Activated T-cell treated with anti-CD3 and anti-CD28 coated beads, Interleukin-2, amount 50 U/mL, for 72 hours (primary cell): ENCODE measurements around the gene SPOUT1. TPM values are rescaled to one million over a fixed set of nuclear protein-coding genes. Genes with fewer than 3 reads are reported as not detected.
"Not testable (repeated sequence)": the region's sequence is repeated elsewhere in the genome, so short reads cannot be mapped to it uniquely, and the experiment has no call there.

ENCODE experiments used
- ATAC-seq, 2 donors: fragments of 150-1000 bp; cut with Tn5 transposase; replicated peaks in 1 of 2; 2 replicates each; pipeline ENCODE4 v1.10.0; 2021; ENCODE audit warnings: moderate library complexity in 2 of 2, mild to moderate bottlenecking in 1 of 2
- DNase-seq, 2 donors: peaks; one replicate each; pipeline ENCODE4 v3.0.0; 2021 to 2022; ENCODE audit warnings: mixed read lengths in 1 of 2
- H3K27ac Mint-ChIP-seq: one replicate; pipeline ENCODE4 v1.8.0; 2022; ENCODE audit warnings: mild to moderate bottlenecking, moderate library complexity, mixed read lengths
- H3K27me3 Mint-ChIP-seq: one replicate; pipeline ENCODE4 v1.8.0; 2022; ENCODE audit warnings: low read depth, mixed read lengths
- H3K36me3 Mint-ChIP-seq, 2 donors: one replicate each; pipeline ENCODE4 v1.8.0; 2022; ENCODE audit warnings: mixed read lengths in 2 of 2, mild to moderate bottlenecking in 1 of 2; ENCODE audit not compliant: insufficient read depth in 2 of 2
- H3K4me1 Mint-ChIP-seq: one replicate; pipeline ENCODE4 v1.8.0; 2022; ENCODE audit warnings: low read depth, mixed read lengths
- H3K4me3 Mint-ChIP-seq, 2 donors: one replicate each; pipeline ENCODE4 v1.8.0; 2022; ENCODE audit warnings: mild to moderate bottlenecking in 2 of 2, mixed read lengths in 2 of 2, moderate library complexity in 2 of 2
- H3K9me3 Mint-ChIP-seq, 2 donors: one replicate each; pipeline ENCODE4 v1.8.0; 2022; ENCODE audit warnings: mixed read lengths in 2 of 2
- total RNA-seq, 2 donors: library from RNA; stranded (reverse); gene quantifications; one replicate each; pipeline ENCODE4 v1.2.3, GENCODE V29; 2022

The SPOUT1 gene
- total RNA-seq, 2 donors from 2014 or later = 64.8 to 69.1 TPM

DNA sequence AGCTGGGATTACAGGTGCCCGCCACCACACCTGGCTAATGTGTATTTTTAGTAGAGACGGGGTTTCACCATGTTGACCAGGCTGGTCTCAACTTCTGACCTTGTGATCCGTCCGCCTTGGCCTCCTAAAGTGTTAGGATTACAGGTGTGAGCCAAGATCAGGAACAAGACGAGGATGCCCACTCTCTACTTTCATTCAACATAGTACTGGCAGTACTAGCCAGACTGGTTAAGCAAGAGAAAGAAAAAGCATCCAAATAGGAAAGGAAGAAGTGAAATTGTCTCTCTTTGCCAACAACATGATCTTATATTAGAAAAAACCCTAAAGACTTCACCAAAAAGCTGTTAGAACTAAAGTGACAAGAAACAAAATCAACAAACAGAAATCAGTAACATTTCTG, 18.7 kb downstream of the SPOUT1 start:
- DNase-seq = no peak
- no peaks in the 10 kb centered on the region for H3K27me3 Mint-ChIP-seq
- no peak for ATAC-seq
- no peaks in the 10 kb centered on the region for H3K4me1 Mint-ChIP-seq
- H3K36me3 Mint-ChIP-seq = peaks cover 0 to 2% of the 10 kb centered on the region in 2 donors
- H3K9me3 Mint-ChIP-seq = no peaks in the 10 kb centered on the region
- no peak overlapping the region for H3K4me3 Mint-ChIP-seq
- H3K27ac Mint-ChIP-seq = no peak overlapping the region

DNA sequence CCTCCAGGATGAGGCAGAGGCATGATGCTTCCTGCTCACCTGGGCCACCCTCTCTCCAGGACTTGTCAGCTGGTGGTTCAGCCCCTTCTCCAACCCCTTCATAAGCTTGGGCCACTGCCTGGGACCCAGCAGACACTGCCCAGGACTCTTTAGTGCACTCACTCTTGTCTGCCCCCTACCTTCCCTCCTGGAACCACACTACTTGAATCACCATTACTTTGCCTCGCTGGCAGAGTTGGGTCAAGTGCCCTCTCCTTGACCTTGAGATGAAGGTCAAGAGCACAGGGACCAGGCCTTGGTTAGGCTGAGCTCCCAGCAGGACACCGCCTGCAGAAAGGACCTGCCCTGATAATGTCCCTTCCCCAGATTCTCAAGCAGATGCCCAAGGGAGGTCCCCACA, 19.8 kb downstream of the SPOUT1 start:
- no peaks in the 10 kb centered on the region for H3K27me3 Mint-ChIP-seq
- no peaks in the 10 kb centered on the region for H3K9me3 Mint-ChIP-seq
- H3K27ac Mint-ChIP-seq = no peak overlapping the region
- peaks cover 0 to 3% of the 10 kb centered on the region in 2 donors for H3K36me3 Mint-ChIP-seq
- ATAC-seq = no peak
- H3K4me1 Mint-ChIP-seq = no peaks in the 10 kb centered on the region
- H3K4me3 Mint-ChIP-seq = no peak overlapping the region
- DNase-seq = no peak

DNA sequence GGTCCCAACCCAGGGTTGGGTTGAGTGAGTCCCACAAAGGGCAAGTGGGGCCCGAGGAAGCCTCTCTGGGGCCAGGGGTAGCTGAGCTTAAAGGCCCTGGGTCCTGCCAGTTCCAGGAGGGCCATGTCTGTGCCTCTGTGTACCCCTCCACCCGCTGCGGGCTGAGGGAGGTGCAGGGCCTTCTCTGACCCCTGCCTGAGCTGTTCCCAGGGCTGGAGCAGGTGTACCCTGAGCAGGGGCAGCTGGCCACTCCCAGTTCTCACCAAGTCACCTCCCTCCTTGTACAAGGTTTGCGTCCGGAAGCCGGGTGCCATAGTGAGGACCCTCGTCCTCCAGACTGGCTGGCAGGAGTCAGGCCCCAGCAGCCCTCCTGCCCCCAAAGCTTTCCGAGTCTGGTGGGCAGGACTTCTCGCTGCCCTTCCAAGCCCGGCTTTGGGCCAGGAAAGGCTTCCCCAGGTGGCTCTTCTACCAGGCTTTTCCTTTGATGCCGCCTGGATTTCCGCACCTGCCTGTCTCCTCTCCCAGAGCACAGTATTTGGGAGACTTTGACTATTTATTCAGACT, 20.5 kb downstream of the SPOUT1 start:
- Mint-ChIP-seq H3K9me3 (no peaks in the 10 kb centered on the region), H3K4me3 (no peak overlapping the region), H3K27ac (no peak overlapping the region), H3K36me3 (peaks cover 0 to 3% of the 10 kb centered on the region in 2 donors), H3K4me1 (no peaks in the 10 kb centered on the region), H3K27me3 (no peaks in the 10 kb centered on the region)
- ATAC-seq (no peak), DNase-seq (no peak)

DNA sequence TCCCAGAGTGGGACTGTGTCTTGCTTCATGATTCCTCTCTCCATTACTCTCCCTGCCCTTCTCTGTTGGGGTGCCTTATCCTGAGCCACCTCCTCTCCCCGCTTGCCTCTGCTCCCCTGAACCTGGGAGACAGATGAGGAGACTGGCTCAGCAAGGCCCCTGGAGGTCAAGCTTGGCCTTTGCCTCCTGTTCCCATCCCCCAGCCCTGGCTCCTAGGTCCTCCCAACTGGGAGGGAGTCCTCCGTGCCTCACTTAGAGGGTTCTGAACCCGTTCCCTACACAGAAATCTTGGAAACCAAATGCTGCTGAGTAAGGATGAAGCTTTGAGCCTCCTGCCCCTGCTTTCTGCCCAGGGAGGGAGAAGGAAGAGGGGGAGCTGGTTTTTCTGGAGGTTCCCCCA, 21.1 kb downstream of the SPOUT1 start:
- Mint-ChIP-seq H3K27me3 (no peaks in the 10 kb centered on the region), H3K4me3 (no peak overlapping the region), H3K9me3 (no peaks in the 10 kb centered on the region), H3K36me3 (peaks cover 0 to 4% of the 10 kb centered on the region in 2 donors), H3K4me1 (no peaks in the 10 kb centered on the region), H3K27ac (peak overlapping the region; percentile 26)
- DNase-seq (no peak), ATAC-seq (no peak)

DNA sequence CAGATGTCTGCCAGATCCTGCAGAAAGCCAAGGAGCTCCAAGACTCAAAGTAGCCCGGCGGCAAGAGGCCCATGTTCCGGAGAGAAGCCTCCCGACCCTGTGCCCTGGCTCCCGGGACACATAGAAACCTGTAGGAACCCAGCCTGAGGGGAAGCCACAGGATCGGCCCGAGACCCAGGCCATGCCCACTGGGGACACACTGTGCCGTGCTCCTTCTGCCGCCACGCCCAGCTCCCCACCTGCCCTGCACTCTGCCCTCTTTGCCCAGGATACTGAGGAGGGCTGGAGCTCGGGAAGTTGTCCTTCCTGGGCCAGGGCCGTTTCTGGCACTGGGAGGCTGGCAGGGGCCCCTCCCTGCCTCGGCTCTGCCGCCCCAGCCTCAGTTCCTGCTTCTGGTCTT, 21.8 kb downstream of the SPOUT1 start:
- no peaks in the 10 kb centered on the region for H3K27me3 Mint-ChIP-seq
- H3K27ac Mint-ChIP-seq = no peak overlapping the region
- no peak for DNase-seq
- ATAC-seq = no peak
- H3K4me3 Mint-ChIP-seq = no peak overlapping the region
- H3K36me3 Mint-ChIP-seq = peaks cover 0 to 11% of the 10 kb centered on the region in 2 donors
- no peaks in the 10 kb centered on the region for H3K4me1 Mint-ChIP-seq
- H3K9me3 Mint-ChIP-seq = no peaks in the 10 kb centered on the region

DNA sequence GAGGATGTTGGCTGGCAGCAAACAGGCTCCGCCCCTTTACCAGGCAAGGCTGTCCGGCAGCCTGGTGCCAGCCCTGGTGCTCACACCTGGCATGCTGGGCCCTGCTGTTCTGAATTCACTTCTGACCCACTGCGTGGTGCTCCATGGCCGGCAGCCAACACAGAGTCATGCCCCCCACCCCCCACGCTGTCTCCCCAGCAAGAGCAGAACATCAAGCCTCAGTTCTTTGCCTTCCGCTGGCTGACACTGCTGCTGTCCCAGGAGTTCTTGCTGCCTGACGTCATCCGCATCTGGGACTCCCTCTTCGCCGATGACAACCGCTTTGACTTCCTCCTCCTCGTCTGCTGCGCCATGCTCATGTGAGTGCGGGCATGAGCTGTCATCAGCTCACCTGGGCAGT, 23.9 kb downstream of the SPOUT1 start:
- ATAC-seq = no peak
- no peak overlapping the region for H3K27ac Mint-ChIP-seq

DNA sequence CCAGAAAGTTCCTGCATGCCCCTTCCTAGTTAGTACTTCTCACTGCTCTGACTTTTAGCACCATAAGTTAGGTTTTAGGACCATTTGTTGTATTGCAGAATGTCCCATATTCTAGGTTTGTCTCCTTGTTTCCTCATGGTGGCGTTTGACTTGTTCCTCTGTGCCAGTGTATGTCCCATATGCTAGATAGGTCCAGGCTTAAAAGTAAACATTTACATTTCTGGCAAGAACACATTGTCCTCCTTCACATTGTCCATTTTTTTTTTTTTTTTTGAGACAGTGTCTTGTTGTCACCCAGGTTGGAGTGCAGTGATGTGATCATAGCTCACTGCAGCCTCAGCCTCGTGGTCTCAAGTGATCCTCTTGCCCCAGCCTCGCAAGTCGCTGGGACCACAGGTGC, 27.1 kb downstream of the SPOUT1 start:
- Mint-ChIP-seq H3K4me1 (no peaks in the 10 kb centered on the region), H3K36me3 (peaks cover 2 to 16% of the 10 kb centered on the region in 2 donors), H3K4me3 (no peak overlapping the region), H3K9me3 (no peaks in the 10 kb centered on the region), H3K27me3 (no peaks in the 10 kb centered on the region), H3K27ac (peak overlapping the region; percentile 44)
- ATAC-seq = no peak
- DNase-seq = no peak

More for the DNA sequence above, 23.9 kb downstream of the SPOUT1 start:
- H3K4me3 Mint-ChIP-seq = no peak overlapping the region
- no peaks in the 10 kb centered on the region for H3K27me3 Mint-ChIP-seq
- peaks cover 0 to 11% of the 10 kb centered on the region in 2 donors for H3K36me3 Mint-ChIP-seq
- no peak for DNase-seq
- H3K4me1 Mint-ChIP-seq = no peaks in the 10 kb centered on the region
- H3K9me3 Mint-ChIP-seq = no peaks in the 10 kb centered on the region

DNA sequence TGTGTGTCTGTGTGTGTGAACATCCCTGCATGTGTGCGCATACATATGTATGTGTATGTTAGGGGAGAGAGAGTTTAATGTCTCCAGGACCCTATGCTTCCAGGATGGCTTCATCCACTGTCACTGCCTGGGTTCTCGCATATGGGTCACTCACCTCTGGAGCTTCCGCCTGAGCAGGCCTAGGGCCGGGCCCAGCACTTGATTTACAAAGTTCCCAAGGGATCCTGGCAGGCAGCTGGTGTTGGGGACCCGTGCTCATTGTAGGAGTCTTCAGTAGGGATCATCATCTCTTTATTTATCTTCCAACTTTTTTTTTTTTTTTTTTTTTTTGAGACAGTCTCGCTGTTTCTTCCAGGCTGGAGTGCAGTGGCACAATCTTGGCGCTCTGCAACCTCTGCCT, 29.5 kb downstream of the SPOUT1 start:
- DNase-seq (no peak), ATAC-seq (no peak)
- no peaks in the 10 kb centered on the region for H3K4me1 Mint-ChIP-seq
- no peaks in the 10 kb centered on the region for H3K9me3 Mint-ChIP-seq
- no peaks in the 10 kb centered on the region for H3K27me3 Mint-ChIP-seq
- H3K27ac Mint-ChIP-seq = no peak overlapping the region
- no peak overlapping the region for H3K4me3 Mint-ChIP-seq
- H3K36me3 Mint-ChIP-seq = peaks cover 2 to 13% of the 10 kb centered on the region in 2 donors

DNA sequence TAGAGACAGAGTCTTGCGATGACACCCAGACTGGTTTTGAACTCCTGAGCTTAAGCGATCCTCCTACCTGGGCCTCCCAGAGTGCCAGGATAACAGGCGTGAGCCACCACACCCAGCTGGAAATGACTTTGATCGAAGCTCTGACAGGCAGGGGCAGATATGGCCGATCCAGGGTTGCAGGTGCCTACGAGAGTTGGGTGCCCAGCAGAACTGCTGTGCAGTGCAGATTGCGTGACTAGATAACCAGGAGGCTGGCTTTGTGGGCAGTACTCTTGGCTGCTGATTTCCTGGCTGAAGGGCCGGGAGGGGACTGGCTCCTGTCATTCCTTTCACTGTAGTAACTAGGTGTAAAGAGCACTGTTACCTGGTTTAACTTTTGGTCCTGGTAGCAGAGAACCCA, 30.7 kb downstream of the SPOUT1 start:
- H3K27me3 Mint-ChIP-seq = no peaks in the 10 kb centered on the region
- peaks cover 2 to 13% of the 10 kb centered on the region in 2 donors for H3K36me3 Mint-ChIP-seq

DNA sequence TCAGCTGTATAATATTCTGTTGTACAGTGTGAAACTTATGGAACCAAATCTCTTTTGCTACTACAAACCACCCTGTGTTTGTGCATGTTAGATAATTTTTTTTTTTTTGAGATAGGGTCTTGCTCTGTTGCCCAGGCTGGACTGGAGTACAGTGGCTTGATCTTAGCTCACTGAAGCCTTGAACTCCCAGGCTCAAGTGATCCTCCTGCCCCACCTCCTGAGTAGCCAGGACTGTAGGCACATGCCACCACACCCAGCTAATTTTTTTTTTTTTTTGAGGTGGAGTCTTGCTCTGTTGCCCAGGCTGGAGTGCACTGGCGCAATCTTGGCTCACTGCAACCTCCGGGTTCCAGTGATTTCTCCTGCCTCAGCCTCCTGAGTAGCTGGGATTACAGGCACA, 34.6 kb downstream of the SPOUT1 start:
- H3K27ac Mint-ChIP-seq, H3K9me3 Mint-ChIP-seq, H3K27me3 Mint-ChIP-seq, H3K4me3 Mint-ChIP-seq, H3K36me3 Mint-ChIP-seq, DNase-seq, ATAC-seq, H3K4me1 Mint-ChIP-seq: not testable (repeated sequence)

More for the DNA sequence above, 30.7 kb downstream of the SPOUT1 start:
- ATAC-seq (no peak), DNase-seq (no peak)
- Mint-ChIP-seq H3K9me3 (no peaks in the 10 kb centered on the region), H3K4me1 (no peaks in the 10 kb centered on the region), H3K27ac (no peak overlapping the region), H3K4me3 (no peak overlapping the region)

DNA sequence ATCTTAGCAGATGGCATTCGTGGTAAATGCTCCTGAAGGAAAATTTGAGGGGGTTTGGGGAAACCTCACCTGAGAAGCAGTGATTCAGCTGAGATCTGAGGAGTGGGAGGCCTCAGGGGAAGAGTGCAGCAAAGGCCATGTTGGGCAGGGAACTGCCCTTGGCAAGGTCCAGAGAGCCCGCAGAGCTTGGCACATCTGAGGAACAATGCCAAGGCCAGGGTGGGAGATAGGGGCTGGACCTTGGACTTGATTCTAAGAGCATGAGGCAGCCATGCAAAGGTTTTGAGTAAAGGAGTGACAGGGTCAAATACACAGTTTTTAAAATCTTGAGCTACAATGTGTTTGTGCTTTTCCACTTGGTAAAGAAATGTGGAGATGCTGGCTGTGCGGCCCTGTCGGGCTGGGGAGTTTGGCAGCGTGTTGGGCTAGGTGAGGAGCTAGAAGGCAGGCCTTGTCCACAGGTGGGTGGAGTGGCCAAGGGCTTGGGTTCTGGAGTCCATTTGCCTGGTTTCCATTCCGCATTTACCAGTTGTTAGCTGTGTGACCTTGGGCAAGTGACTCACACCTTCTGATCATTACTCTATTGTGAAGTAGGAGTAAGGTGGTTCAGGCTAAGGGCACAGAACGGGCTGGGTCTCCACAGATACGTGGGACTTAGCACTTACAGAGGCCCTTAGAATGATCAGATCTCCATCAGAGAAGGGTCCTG, 36.5 kb downstream of the SPOUT1 start:
- Mint-ChIP-seq H3K4me3 (no peak overlapping the region), H3K27me3 (no peaks in the 10 kb centered on the region), H3K9me3 (no peaks in the 10 kb centered on the region), H3K27ac (peak overlapping the region; percentile 48), H3K36me3 (peaks cover 3 to 4% of the 10 kb centered on the region in 2 donors), H3K4me1 (peaks cover 8% of the 10 kb centered on the region)
- no peak for ATAC-seq
- DNase-seq = no peak

DNA sequence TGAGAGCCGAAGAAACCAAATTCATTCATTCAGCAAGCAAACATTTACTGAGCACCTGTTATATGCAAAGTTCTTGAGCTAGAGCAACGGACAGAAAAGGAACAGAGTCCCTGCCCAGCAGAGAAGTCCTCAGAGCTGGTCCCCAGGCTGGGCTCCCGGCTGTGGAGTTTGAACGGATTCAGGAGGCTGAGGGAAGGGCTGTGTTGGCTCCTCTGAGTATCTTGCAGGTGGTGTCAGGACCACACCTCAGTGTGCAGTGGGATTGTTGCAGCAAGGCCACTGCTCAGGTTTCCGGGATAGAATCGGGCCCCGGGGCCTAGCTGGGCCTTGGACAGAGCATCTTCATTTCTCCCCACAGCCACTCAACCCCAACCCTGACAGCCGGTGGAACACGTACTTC, 37.5 kb downstream of the SPOUT1 start:
- ATAC-seq (no peak), DNase-seq (no peak)
- H3K4me3 Mint-ChIP-seq = no peak overlapping the region
- no peaks in the 10 kb centered on the region for H3K27me3 Mint-ChIP-seq
- H3K4me1 Mint-ChIP-seq = peaks cover 13% of the 10 kb centered on the region
- peaks cover 2 to 5% of the 10 kb centered on the region in 2 donors for H3K36me3 Mint-ChIP-seq
- no peak overlapping the region for H3K27ac Mint-ChIP-seq
- no peaks in the 10 kb centered on the region for H3K9me3 Mint-ChIP-seq

DNA sequence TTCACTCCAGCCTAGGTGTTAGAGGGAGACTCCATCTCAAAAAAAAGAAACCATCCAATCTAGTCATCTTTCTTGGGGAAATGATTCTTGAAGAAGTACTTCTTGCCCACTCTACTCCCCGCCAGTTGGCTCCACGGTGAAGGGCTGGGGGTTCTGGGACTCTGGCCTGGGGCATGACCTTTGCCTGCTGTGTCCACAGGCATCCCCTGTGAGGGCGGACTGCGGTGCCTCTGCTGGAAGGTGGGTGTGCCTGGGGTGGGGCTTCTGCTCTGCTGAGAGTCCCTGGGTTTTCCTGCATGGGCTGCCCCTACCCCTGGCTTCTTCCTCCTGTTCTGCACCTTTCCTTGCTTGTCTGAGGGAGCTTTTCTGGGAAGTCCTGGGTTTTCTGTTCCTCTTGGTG, 39.1 kb downstream of the SPOUT1 start:
- ATAC-seq (no peak), DNase-seq (no peak)
- no peaks in the 10 kb centered on the region for H3K27me3 Mint-ChIP-seq
- no peak overlapping the region for H3K27ac Mint-ChIP-seq
- peaks cover 2 to 5% of the 10 kb centered on the region in 2 donors for H3K36me3 Mint-ChIP-seq
- no peak overlapping the region for H3K4me3 Mint-ChIP-seq
- peaks cover 18% of the 10 kb centered on the region for H3K4me1 Mint-ChIP-seq
- no peaks in the 10 kb centered on the region for H3K9me3 Mint-ChIP-seq

DNA sequence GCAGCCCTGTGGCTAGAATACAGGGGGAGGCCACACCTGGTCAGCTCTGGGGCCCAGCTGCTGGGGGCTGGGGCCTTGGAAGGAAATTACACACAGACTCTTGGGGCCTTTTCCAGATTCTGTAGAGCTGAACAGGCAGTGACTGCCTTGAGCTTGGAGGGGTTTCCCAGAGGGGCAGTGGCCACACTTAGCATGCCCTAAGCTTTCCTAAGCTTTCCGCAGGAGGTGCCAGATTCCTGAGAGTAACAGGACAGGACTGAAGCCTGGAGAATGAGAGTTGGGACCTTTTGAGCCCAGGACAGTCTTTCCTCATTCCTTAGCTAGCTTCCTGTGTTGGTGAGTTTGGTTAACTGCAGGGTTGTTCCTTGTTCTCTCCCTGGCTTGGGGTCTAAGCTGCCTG, 41.1 kb downstream of the SPOUT1 start:
- Mint-ChIP-seq H3K27ac (no peak overlapping the region), H3K27me3 (no peaks in the 10 kb centered on the region), H3K36me3 (peaks cover 2% of the 10 kb centered on the region in 2 donors), H3K9me3 (no peaks in the 10 kb centered on the region), H3K4me1 (peaks cover 18% of the 10 kb centered on the region), H3K4me3 (peak overlapping the region; percentile 97 to 99)
- DNase-seq = no peak
- no peak for ATAC-seq
